Measurements from ENCODE around the gene UBE2V1. TPM values are rescaled to one million over a fixed set of nuclear protein-coding genes. Genes with fewer than 3 reads are reported as not detected.

The UBE2V1 gene
- total RNA-seq, 1 donor from 2014 or later, result 149 TPM

DNA sequence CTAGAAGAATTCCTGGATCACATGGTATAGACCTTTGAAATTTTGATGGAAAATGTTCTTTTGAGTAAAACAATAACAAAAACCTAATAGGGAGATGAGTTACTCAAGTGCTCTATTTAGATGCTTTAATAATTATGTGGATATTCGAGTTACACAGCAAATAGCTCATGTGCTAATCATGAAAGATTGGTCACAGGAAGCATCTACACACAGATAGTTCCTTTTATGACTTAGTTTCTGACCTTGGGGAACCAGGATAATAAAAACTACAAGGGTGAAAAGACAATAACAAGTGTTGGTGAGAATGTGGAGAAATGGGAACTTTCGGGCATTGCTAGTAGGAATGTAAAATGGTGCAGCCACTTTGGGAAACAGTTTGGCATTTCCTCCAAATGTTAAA lies 19.7 kb downstream of the UBE2V1 start:
- Mint-ChIP-seq H3K4me1 (ENCODE audit: low read depth, unreplicated experiment) (peaks cover 6% of the 10 kb centered on the region), H3K4me3 (ENCODE audit: unreplicated experiment) (no peak overlapping the region), H3K27me3 (ENCODE audit: unreplicated experiment) (peaks cover 1% of the 10 kb centered on the region), H3K36me3 (ENCODE audit: unreplicated experiment) (no peaks in the 10 kb centered on the region), H3K27ac (ENCODE audit: unreplicated experiment) (no peak overlapping the region), H3K9me3 (ENCODE audit: unreplicated experiment) (peaks cover 5% of the 10 kb centered on the region)
- TF ChIP-seq, protein P1, sequence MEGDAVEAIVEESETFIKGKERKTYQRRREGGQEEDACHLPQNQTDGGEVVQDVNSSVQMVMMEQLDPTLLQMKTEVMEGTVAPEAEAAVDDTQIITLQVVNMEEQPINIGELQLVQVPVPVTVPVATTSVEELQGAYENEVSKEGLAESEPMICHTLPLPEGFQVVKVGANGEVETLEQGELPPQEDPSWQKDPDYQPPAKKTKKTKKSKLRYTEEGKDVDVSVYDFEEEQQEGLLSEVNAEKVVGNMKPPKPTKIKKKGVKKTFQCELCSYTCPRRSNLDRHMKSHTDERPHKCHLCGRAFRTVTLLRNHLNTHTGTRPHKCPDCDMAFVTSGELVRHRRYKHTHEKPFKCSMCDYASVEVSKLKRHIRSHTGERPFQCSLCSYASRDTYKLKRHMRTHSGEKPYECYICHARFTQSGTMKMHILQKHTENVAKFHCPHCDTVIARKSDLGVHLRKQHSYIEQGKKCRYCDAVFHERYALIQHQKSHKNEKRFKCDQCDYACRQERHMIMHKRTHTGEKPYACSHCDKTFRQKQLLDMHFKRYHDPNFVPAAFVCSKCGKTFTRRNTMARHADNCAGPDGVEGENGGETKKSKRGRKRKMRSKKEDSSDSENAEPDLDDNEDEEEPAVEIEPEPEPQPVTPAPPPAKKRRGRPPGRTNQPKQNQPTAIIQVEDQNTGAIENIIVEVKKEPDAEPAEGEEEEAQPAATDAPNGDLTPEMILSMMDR (IDR thresholded peaks at IDR 0.05; ENCODE audit: partially characterized antibody, unreplicated experiment), result no peak
- no peak for DNase-seq

DNA sequence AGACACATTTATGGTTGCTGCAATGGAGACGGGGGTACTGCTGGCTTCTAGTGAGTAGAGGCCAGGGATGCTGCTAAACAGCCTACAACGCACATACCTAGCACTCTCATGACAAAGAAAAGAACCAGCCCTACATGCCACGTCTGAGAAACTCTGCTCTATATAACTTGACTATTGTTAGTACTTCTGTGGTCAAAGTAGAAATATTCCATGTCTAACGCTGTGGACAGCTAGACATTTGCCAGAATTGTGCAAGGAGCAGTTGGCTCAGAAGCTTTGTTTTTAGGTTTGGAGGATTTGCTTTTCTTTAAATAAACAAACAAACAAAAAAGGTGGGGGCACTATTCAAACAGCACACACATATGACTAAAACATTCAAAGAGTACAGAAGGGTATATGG lies 20.5 kb downstream of the UBE2V1 start:
- H3K36me3 Mint-ChIP-seq (ENCODE audit: unreplicated experiment), result no peaks in the 10 kb centered on the region
- H3K4me3 Mint-ChIP-seq (ENCODE audit: unreplicated experiment), result no peak overlapping the region
- H3K4me1 Mint-ChIP-seq (ENCODE audit: low read depth, unreplicated experiment), result peaks cover 2% of the 10 kb centered on the region

GRCh38 chr20:50089787-50090177 lies 23.2 kb downstream of the UBE2V1 start:
- H3K9me3 Mint-ChIP-seq (ENCODE audit: unreplicated experiment), result peaks cover 8% of the 10 kb centered on the region
- DNase-seq, result no peak
- no peaks in the 10 kb centered on the region for H3K36me3 Mint-ChIP-seq (ENCODE audit: unreplicated experiment)
- H3K27me3 Mint-ChIP-seq (ENCODE audit: unreplicated experiment), result peaks cover 1% of the 10 kb centered on the region
- TF ChIP-seq, protein P1 (IDR thresholded peaks at IDR 0.05; ENCODE audit: partially characterized antibody, unreplicated experiment), result no peak
- H3K27ac Mint-ChIP-seq (ENCODE audit: unreplicated experiment), result no peak overlapping the region
- H3K4me1 Mint-ChIP-seq (ENCODE audit: low read depth, unreplicated experiment), result peaks cover 12% of the 10 kb centered on the region
- H3K4me3 Mint-ChIP-seq (ENCODE audit: unreplicated experiment), result no peak overlapping the region

More for the DNA sequence above, 20.5 kb downstream of the UBE2V1 start:
- no peak for DNase-seq
- TF ChIP-seq, protein P1 (IDR thresholded peaks at IDR 0.05; ENCODE audit: partially characterized antibody, unreplicated experiment), result no peak
- H3K9me3 Mint-ChIP-seq (ENCODE audit: unreplicated experiment), result peaks cover 5% of the 10 kb centered on the region
- H3K27me3 Mint-ChIP-seq (ENCODE audit: unreplicated experiment), result peaks cover 1% of the 10 kb centered on the region
- H3K27ac Mint-ChIP-seq (ENCODE audit: unreplicated experiment), result no peak overlapping the region

DNA sequence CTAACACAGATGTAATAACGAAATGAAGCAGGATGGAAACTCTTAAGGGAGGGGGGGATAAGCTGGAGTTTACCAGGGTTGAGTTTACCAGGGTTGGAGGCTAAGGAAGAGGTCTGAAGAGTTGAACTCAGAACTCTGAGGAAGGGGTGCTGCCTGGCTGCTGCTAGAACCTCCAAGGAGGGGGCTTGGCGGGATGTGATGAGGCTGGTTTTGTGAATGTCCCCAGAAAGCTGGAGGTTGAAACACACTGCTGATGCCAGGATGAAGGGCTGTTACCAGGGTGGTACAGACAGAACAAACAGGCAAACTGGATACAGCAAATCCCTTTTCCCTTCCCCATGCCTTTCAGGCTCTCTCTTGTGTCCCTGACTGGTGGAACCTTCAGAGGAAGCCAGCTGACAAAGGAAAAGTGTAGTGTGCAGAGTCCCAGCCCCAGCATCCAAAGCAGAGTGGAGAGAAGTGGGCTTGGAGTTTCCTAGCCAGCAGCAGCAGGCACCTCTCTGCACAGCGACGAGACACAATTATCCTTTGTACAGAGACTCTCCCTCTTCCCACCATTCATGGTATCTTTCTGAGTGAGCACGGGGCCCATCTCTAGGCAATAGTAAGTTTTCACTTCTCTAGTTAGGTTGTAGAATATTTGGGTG lies 23.7 kb downstream of the UBE2V1 start:
- H3K4me3 Mint-ChIP-seq (ENCODE audit: unreplicated experiment), result no peak overlapping the region
- TF ChIP-seq, protein P1 (IDR thresholded peaks at IDR 0.05; ENCODE audit: partially characterized antibody, unreplicated experiment), result no peak
- H3K9me3 Mint-ChIP-seq (ENCODE audit: unreplicated experiment), result peaks cover 8% of the 10 kb centered on the region
- DNase-seq, result no peak
- peaks cover 1% of the 10 kb centered on the region for H3K27me3 Mint-ChIP-seq (ENCODE audit: unreplicated experiment)
- no peak overlapping the region for H3K27ac Mint-ChIP-seq (ENCODE audit: unreplicated experiment)
- no peaks in the 10 kb centered on the region for H3K36me3 Mint-ChIP-seq (ENCODE audit: unreplicated experiment)
- peaks cover 12% of the 10 kb centered on the region for H3K4me1 Mint-ChIP-seq (ENCODE audit: low read depth, unreplicated experiment)

DNA sequence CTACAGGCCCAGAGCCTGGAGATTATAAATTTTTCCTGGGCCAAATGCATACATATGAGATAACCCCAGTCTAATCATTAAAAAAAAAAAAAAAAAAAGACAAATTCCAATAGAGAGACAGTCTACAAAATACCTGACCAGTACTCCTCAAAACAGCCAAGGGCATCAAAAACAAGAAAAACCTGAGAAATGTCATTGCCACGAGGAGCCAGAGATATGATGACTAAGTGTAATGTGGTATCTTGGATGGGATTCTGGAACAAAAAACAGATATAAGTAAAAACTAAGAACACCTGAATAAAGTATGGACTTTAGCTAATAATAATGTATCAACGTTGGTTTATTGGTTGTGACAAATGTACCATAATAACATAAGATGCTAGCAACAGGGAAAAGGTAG lies 24.9 kb downstream of the UBE2V1 start:
- Mint-ChIP-seq H3K4me1 (ENCODE audit: low read depth, unreplicated experiment) (peaks cover 12% of the 10 kb centered on the region), H3K27ac (ENCODE audit: unreplicated experiment) (no peak overlapping the region), H3K9me3 (ENCODE audit: unreplicated experiment) (peaks cover 8% of the 10 kb centered on the region), H3K36me3 (ENCODE audit: unreplicated experiment) (no peaks in the 10 kb centered on the region), H3K27me3 (ENCODE audit: unreplicated experiment) (peaks cover 1% of the 10 kb centered on the region), H3K4me3 (ENCODE audit: unreplicated experiment) (no peak overlapping the region)
- TF ChIP-seq, protein P1 (IDR thresholded peaks at IDR 0.05; ENCODE audit: partially characterized antibody, unreplicated experiment), result no peak
- no peak for DNase-seq
